Stimulated activated CD8-positive, alpha-beta memory T cell treated with anti-CD3 and anti-CD28 coated beads, Interleukin-15, amount 100 ng/mL, for 4 hours (primary cell): ENCODE measurements around the gene COG4.

Source experiments
- DNase-seq, 2 donors: peaks; one replicate each; pipeline ENCODE4 v3.0.0-alpha.2; 2020; ENCODE audit warnings: low read depth in 2 of 2

Gene COG4

GRCh38 chr16:70480127-70481105, 42.9 kb downstream of the COG4 start:
- no peak for DNase-seq

- DNase-seq, result no peak
Measured at GRCh38 chr16:70478912-70479341, 44.4 kb downstream of the COG4 start.

DNA sequence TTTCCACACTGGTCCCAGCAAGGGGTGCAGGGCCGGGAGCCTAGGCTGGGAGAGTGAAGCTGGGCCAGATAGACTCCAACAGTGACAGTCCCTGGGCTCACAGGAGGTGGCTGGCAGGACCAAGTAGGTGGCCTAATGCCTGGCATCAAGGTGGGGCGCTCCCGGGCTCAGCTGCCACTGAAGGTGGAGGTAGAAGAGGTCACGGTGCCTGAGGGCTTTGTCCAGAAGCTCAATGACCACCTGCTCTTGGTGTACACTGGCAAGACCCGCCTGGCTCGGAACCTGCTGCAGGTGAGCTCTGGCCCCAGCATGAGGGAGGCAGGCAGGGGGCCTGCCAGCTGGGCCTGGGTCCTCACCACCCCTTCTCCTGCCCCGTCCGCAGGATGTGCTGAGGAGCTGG, 45.2 kb downstream of the COG4 start:
- DNase-seq, result no peak

DNA sequence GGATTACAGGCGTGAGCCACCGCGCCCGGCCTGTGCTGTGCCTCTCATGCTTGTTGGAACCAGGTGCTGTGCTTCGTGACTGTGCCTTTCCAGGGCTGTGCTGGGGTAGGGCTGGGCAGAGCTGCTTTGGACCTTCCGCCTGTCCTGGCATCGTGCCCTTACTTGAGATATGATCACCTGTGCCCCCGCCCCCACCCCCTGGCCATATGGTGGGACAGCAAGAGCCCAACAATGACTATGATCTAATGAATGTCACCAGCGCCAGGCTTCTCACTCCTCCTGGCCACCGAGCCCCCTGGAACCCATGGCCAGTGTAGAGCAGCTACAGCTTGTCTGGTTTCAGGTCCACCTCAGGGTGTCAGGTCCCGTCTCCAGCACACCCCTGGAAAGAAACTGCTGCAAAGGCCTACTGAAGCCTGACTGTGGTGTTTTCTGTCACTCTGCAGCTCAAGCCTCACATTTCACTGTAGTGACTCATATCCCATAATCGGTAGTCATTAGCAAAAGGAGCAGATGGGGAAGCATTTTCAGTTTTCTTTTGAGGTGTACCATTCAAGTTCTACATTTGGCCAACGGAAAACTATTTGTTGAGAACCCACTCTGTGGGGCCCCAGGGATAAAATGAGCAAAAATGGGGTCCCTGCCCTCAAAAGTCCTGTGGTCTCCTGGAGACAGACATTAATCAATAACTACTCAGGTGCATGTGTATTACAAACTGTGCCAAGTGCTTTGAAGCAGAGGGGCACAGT, 46.9 kb downstream of the COG4 start:
- no peak for DNase-seq

- no peak for DNase-seq
Measured at GRCh38 chr16:70475054-70475871, 48.1 kb downstream of the COG4 start.

- DNase-seq, result no peak
Measured at GRCh38 chr16:70474320-70475053, 48.9 kb downstream of the COG4 start.

DNA sequence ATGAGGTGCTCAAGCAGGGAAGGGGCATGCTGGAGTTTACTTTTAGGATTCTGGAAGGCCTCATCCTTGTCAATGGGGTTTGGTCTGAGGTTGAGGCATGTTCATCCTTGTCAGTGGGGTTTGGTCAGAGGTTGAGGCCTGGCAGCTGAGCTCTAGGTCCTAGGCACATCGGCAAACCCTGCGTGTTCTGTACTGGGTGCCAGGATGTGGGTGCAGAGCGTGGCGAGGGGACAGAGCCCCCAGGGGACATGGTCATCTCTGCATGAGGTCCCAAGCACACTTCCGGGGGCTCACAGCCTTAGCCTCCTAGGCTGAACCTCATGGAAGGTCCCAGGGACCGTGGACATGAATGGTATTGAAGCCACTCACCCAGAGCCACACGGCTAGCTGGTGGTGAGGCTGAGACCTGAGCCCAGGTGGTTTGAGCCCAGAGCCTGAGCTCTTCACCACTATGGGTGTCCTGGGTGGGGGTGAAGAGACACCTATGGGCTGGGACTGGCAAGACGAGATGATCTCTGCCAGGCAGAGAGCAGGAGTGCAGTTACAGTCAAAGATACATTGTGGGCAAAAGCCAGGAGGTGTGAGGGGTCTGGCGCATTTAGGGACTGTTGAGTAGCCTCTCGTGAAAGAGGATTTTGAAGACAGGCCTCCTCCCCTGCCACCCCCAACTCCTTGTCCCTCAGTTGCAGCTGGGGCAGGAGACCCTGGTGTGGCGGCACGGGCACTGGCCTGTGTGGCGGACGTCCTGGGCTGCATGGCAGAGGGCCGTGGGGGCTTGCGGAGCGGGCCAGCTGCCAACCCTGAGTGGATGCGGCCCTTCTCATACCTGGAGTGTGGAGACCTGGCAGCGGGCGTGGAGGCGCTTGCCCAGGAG, 49.7 kb downstream of the COG4 start:
- DNase-seq, result no peak

GRCh38 chr16:70472786-70473433, 50.4 kb downstream of the COG4 start:
- DNase-seq, result no peak

DNA sequence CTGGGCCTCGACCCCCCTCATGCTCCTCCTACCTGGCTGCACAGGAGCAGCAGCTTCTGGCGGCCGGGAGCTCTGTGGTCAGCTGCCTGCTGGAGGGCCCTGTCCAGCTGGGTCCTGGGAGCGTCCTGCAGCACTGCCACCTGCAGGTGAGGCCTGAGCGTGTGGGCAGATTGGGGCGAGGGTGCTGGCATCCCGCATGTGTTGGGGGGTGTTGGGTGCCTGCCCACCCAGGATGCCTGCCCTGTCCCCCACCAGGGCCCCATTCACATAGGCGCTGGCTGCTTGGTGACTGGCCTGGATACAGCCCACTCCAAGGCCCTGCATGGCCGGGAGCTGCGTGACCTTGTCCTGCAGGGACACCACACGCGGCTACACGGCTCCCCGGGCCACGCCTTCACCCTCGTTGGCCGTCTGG, 52.4 kb downstream of the COG4 start:
- DNase-seq, result no peak

- no peak for DNase-seq
Measured at GRCh38 chr16:70470141-70470926, 53.0 kb downstream of the COG4 start.

DNA sequence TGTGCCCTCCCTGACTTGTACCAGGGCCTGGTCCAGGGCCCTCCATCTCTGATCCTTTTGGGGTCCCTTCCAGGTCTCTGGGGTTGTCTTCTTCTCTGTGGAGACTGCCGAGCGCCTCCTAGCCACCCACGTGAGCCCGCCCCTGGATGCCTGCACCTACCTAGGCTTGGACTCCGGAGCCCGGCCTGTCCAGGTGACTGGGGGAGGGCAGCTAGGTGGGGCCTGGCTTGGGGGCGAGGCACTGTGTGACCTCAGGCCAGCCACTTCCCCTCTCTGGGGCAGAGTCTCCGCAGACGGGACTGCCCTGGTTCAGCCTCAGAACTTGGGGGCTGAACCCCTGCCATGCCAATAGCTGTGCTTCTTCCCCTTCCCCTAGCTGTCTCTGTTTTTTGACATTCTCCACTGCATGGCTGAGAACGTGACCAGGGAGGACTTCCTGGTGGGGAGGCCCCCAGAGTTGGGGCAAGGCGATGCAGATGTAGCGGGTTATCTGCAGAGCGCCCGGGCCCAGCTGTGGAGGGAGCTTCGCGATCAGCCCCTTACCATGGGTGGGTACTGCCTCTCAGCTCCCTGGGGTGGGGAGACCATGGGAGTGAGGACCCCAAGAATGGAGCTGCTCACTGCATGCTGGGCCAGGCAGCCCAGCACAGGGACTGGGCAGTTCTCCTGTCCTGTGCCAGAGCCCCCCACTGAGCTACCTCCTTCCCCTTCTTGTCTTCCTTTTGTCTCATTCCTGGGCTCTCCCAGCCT, 54.4 kb downstream of the COG4 start:
- DNase-seq, result no peak

DNA sequence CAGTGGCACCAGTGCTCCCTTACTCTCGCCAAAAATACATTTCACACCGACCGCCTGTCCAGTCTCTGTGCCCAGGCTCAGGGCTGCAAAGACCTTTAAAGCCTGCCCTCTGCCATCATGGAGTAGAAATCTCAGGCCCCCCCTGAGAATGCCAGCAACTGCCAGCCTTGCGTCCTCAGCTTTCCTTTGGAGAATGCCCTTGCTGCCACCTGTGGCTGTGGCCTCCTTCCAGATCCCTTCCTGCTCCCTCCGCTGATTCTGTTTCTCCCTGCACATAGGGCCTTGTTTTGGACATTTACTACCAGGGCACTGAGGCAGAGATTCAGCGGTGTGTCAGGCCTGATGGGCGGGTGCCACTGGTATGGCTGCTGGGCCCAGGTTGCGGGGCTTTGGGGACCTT, 55.7 kb downstream of the COG4 start:
- no peak for DNase-seq

- no peak for DNase-seq
Measured at GRCh38 chr16:70467113-70467512, 56.2 kb downstream of the COG4 start.

GRCh38 chr16:70466805-70467076, 56.6 kb downstream of the COG4 start:
- DNase-seq, result no peak

DNA sequence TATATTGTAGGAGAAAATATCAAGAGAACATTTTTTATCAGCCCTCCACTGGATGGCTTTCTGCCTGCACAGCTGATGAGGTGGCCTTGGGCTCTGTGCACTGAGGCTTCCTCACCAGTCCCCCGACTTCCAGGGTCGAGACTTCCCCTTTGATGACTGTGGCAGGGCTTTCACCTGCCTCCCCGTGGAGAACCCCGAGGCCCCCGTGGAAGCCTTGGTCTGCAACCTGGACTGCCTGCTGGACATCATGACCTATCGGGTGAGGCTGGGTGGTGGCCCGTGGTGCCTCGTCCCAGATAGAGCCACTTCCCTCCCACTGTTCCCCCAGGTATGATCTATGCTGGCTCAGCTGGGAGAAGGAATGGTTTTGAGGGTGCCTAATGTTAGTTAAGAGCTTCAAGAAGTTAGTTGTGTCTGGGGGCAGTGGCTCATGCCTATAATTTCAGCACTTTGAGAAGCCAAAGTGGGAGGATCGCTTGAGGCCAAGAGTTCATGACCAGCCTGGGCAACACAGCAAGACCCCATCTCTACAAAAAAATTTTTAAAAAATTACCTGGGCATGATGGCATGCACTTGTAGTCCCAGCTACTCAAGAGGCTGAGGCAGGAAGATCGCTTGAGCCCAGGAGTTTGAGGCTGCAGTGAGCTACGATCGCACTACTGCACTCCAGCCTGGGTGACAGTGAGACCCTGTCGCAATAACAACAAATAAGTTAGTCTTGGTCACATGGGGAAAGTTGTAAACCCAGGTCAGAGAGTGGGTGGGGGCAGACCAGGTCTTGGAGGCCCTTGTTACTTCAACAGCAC, 57.2 kb downstream of the COG4 start:
- no peak for DNase-seq

- no peak for DNase-seq
Measured at GRCh38 chr16:70463235-70463634, 60.1 kb downstream of the COG4 start.

DNA sequence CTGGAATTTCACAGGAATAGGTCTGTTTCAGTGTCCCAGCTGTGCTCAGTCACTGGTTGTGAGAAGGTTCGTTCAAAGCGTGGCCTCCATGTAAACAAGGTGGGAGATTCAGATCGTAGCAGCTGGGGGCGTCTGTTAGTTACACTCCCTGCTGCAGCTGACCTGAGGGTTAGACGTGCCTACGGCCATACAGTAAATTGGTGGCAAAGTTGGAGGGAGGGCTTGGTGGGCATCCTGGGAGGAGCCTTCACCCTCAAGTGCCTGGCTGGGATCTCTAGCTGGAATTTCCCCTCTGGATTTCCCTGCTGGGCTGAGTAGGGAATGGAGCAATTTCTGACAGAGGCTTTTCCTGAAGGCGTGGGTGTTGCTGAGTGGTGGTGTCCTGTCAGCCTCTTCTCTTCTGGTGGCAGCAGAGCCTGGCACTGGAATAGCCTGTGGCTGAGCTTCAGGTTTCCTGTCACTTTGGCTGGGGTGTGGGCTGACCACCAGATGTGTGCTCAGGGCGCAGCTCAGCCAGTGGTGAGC, 62.6 kb downstream of the COG4 start:
- DNase-seq, result no peak
